ENCODE results near the gene XYLB.

Gene XYLB

GRCh38 chr3:38368238-38368637, 21.7 kb downstream of the XYLB start:
- Histone ChIP-seq H3K4me1 (ENCODE audit: low read length) (no peaks in the 10 kb centered on the region), H3K36me3 (replicated peaks; ENCODE audit: insufficient read depth, low read length) (no peaks in the 10 kb centered on the region), H3K27me3 (replicated peaks; ENCODE audit: insufficient read depth, low read length) (no peaks in the 10 kb centered on the region)

GRCh38 chr3:38369186-38369585, 22.6 kb downstream of the XYLB start:
- DNase-seq = no peak
- no peaks in the 10 kb centered on the region for H3K9me2 ChIP-seq (replicated peaks; ENCODE audit: insufficient read depth, low read length)
- no peaks in the 10 kb centered on the region for H3K36me3 ChIP-seq (replicated peaks; ENCODE audit: insufficient read depth, low read length)
- no peak overlapping the region for H2AFZ ChIP-seq (ENCODE audit: low read length)
- H3K27ac ChIP-seq (ENCODE audit: low read length) = no peak overlapping the region
- H3K4me3 ChIP-seq (ENCODE audit: low read length) = no peak overlapping the region
- H3K9ac ChIP-seq (ENCODE audit: low read length) = no peak overlapping the region
- H3K27me3 ChIP-seq (replicated peaks; ENCODE audit: insufficient read depth, low read length) = no peaks in the 10 kb centered on the region
- no peaks in the 10 kb centered on the region for H3K9me3 ChIP-seq (replicated peaks; ENCODE audit: insufficient read depth, low read length)
- no peaks in the 10 kb centered on the region for H3F3A ChIP-seq (ENCODE audit: insufficient read depth, low read length)
- TF ChIP-seq EZH2 (optimal IDR thresholded peaks at IDR 0.05; ENCODE audit: low read depth, low read length) = no peak
- H3K4me1 ChIP-seq (ENCODE audit: low read length) = no peaks in the 10 kb centered on the region
- no peaks in the 10 kb centered on the region for H4K20me1 ChIP-seq (ENCODE audit: insufficient read depth, low read length)
- H3K4me2 ChIP-seq (ENCODE audit: low read depth, low read length) = no peak overlapping the region
- H3K79me2 ChIP-seq (ENCODE audit: low read length) = no peaks in the 10 kb centered on the region

More at GRCh38 chr3:38368238-38368637, 21.7 kb downstream of the XYLB start:
- Histone ChIP-seq H2AFZ (ENCODE audit: low read length) (no peak overlapping the region), H3K79me2 (ENCODE audit: low read length) (no peaks in the 10 kb centered on the region), H3K4me3 (ENCODE audit: low read length) (no peak overlapping the region), H4K20me1 (ENCODE audit: insufficient read depth, low read length) (no peaks in the 10 kb centered on the region), H3K27ac (ENCODE audit: low read length) (no peak overlapping the region), H3K4me2 (ENCODE audit: low read depth, low read length) (no peak overlapping the region), H3K9ac (ENCODE audit: low read length) (no peak overlapping the region), H3K9me2 (replicated peaks; ENCODE audit: insufficient read depth, low read length) (no peaks in the 10 kb centered on the region), H3K9me3 (replicated peaks; ENCODE audit: insufficient read depth, low read length) (no peaks in the 10 kb centered on the region), H3F3A (ENCODE audit: insufficient read depth, low read length) (no peaks in the 10 kb centered on the region)
- no peak for DNase-seq
- TF ChIP-seq EZH2phosphoT487 (IDR thresholded peaks at IDR 0.05; ENCODE audit: low read length) = no peak
- TF ChIP-seq EZH2 (optimal IDR thresholded peaks at IDR 0.05; ENCODE audit: low read depth, low read length) = no peak
- TF ChIP-seq CTCF (IDR thresholded peaks at IDR 0.05; ENCODE audit: low read length) = 0 out of 2 replicates have a peak, but pooled peaks have one; percentile 12

- no peaks in the 10 kb centered on the region for H3K4me1 ChIP-seq (ENCODE audit: low read length)
- no peaks in the 10 kb centered on the region for H3K36me3 ChIP-seq (replicated peaks; ENCODE audit: insufficient read depth, low read length)
- DNase-seq = no peak
- H3K27ac ChIP-seq (ENCODE audit: low read length) = no peak overlapping the region
- H4K20me1 ChIP-seq (ENCODE audit: insufficient read depth, low read length) = no peaks in the 10 kb centered on the region
- H3K27me3 ChIP-seq (replicated peaks; ENCODE audit: insufficient read depth, low read length) = no peaks in the 10 kb centered on the region
- no peaks in the 10 kb centered on the region for H3F3A ChIP-seq (ENCODE audit: insufficient read depth, low read length)
- no peak overlapping the region for H3K9ac ChIP-seq (ENCODE audit: low read length)
- no peak for TF ChIP-seq EZH2phosphoT487 (IDR thresholded peaks at IDR 0.05; ENCODE audit: low read length)
- no peak for TF ChIP-seq EZH2 (optimal IDR thresholded peaks at IDR 0.05; ENCODE audit: low read depth, low read length)
- no peak for TF ChIP-seq CTCF (IDR thresholded peaks at IDR 0.05; ENCODE audit: low read length)
- H3K79me2 ChIP-seq (ENCODE audit: low read length) = no peaks in the 10 kb centered on the region
- H3K9me2 ChIP-seq (replicated peaks; ENCODE audit: insufficient read depth, low read length) = no peaks in the 10 kb centered on the region
- H2AFZ ChIP-seq (ENCODE audit: low read length) = no peak overlapping the region
- H3K4me2 ChIP-seq (ENCODE audit: low read depth, low read length) = no peak overlapping the region
- H3K4me3 ChIP-seq (ENCODE audit: low read length) = no peak overlapping the region
- H3K9me3 ChIP-seq (replicated peaks; ENCODE audit: insufficient read depth, low read length) = no peaks in the 10 kb centered on the region
Measured at GRCh38 chr3:38370149-38370548, 23.6 kb downstream of the XYLB start.

- H3K4me1 ChIP-seq (ENCODE audit: low read length) = no peaks in the 10 kb centered on the region
- DNase-seq = no peak
- no peak overlapping the region for H3K4me2 ChIP-seq (ENCODE audit: low read depth, low read length)
- H3K4me3 ChIP-seq (ENCODE audit: low read length) = no peak overlapping the region
- no peaks in the 10 kb centered on the region for H3K79me2 ChIP-seq (ENCODE audit: low read length)
- TF ChIP-seq CTCF (IDR thresholded peaks at IDR 0.05; ENCODE audit: low read length) (no peak), EZH2 (optimal IDR thresholded peaks at IDR 0.05; ENCODE audit: low read depth, low read length) (no peak), EZH2phosphoT487 (IDR thresholded peaks at IDR 0.05; ENCODE audit: low read length) (no peak)
- H3K36me3 ChIP-seq (replicated peaks; ENCODE audit: insufficient read depth, low read length) = no peaks in the 10 kb centered on the region
- H3K9ac ChIP-seq (ENCODE audit: low read length) = no peak overlapping the region
- H3F3A ChIP-seq (ENCODE audit: insufficient read depth, low read length) = no peaks in the 10 kb centered on the region
- H3K9me2 ChIP-seq (replicated peaks; ENCODE audit: insufficient read depth, low read length) = no peaks in the 10 kb centered on the region
- no peaks in the 10 kb centered on the region for H3K9me3 ChIP-seq (replicated peaks; ENCODE audit: insufficient read depth, low read length)
- no peak overlapping the region for H3K27ac ChIP-seq (ENCODE audit: low read length)
- H3K27me3 ChIP-seq (replicated peaks; ENCODE audit: insufficient read depth, low read length) = no peaks in the 10 kb centered on the region
- H2AFZ ChIP-seq (ENCODE audit: low read length) = no peak overlapping the region
- H4K20me1 ChIP-seq (ENCODE audit: insufficient read depth, low read length) = no peaks in the 10 kb centered on the region
Measured at GRCh38 chr3:38370861-38371260, 24.3 kb downstream of the XYLB start.
